HEK293 (cell line): Measurements from ENCODE around the gene BCKDHA.

Experiments used
- EGR2 ChIP-seq: fragments of 450-650 bp; formaldehyde crosslinking; IDR thresholded peaks from 2 replicates; pipeline ENCODE4 v1.5.1; 2016; ENCODE audit warnings: low read depth, missing biosample characterization, missing genetic modification characterization
- KLF10 ChIP-seq: fragments of 450-650 bp; IDR thresholded peaks from 2 replicates; pipeline ENCODE4 v1.5.1; 2018; ENCODE audit warnings: missing biosample characterization, mild to moderate bottlenecking, missing genetic modification characterization
- KLF7 ChIP-seq: fragments of 450-650 bp; formaldehyde crosslinking; IDR thresholded peaks from 2 replicates; pipeline ENCODE4 v1.5.1; 2016; ENCODE audit warnings: missing biosample characterization, missing genetic modification characterization, borderline replicate concordance
- KLF8 ChIP-seq: fragments of 450-650 bp; formaldehyde crosslinking; IDR thresholded peaks from 2 replicates; pipeline ENCODE4 v1.5.1; 2016; ENCODE audit warnings: missing biosample characterization, missing genetic modification characterization
- MZF1 ChIP-seq: fragments of 450-650 bp; formaldehyde crosslinking; IDR thresholded peaks from 2 replicates; pipeline ENCODE4 v1.5.1; 2017; ENCODE audit warnings: missing biosample characterization, missing genetic modification characterization, borderline replicate concordance
- PRDM1 ChIP-seq: fragments of 450-650 bp; formaldehyde crosslinking; IDR thresholded peaks from 2 replicates; pipeline ENCODE4; 2016; ENCODE audit warnings: missing biosample characterization, missing genetic modification characterization
- SCRT2 ChIP-seq: fragments of 450-650 bp; formaldehyde crosslinking; IDR thresholded peaks from 2 replicates; pipeline ENCODE4 v1.5.1; 2016; ENCODE audit warnings: missing biosample characterization, missing genetic modification characterization
- TCF7L2 ChIP-seq: IDR thresholded peaks from 2 replicates; pipeline ENCODE4 v1.6.1; 2011; ENCODE audit warnings: low read depth, mild to moderate bottlenecking, inconsistent platforms, low read length, moderate library complexity, borderline replicate concordance
- ZBTB10 ChIP-seq: fragments of 450-650 bp; formaldehyde crosslinking; IDR thresholded peaks from 2 replicates; pipeline ENCODE4 v1.5.1; 2016; ENCODE audit warnings: missing biosample characterization, missing genetic modification characterization
- ZBTB11 ChIP-seq: fragments of 450-650 bp; formaldehyde crosslinking; conservative IDR thresholded peaks from 2 replicates; pipeline ENCODE4 v1.5.1; 2016; ENCODE audit warnings: low read depth, missing biosample characterization, missing genetic modification characterization
- ZBTB49 ChIP-seq: fragments of 450-650 bp; formaldehyde crosslinking; IDR thresholded peaks from 2 replicates; pipeline ENCODE4 v1.5.1; 2016; ENCODE audit warnings: missing biosample characterization, missing genetic modification characterization, low read depth
- ZFP3 ChIP-seq: fragments of 450-650 bp; formaldehyde crosslinking; IDR thresholded peaks from 2 replicates; pipeline ENCODE4 v1.5.1; 2016; ENCODE audit warnings: low read depth, missing biosample characterization, missing genetic modification characterization
- ZFP37 ChIP-seq: fragments of 450-650 bp; formaldehyde crosslinking; IDR thresholded peaks from 2 replicates; pipeline ENCODE4 v1.5.1; 2016; ENCODE audit warnings: missing biosample characterization, missing genetic modification characterization
- ZFP69B ChIP-seq: fragments of 450-650 bp; formaldehyde crosslinking; IDR thresholded peaks from 2 replicates; pipeline ENCODE4 v1.5.1; 2016; ENCODE audit warnings: missing biosample characterization, missing genetic modification characterization
- ZNF10 ChIP-seq: fragments of 450-650 bp; formaldehyde crosslinking; IDR thresholded peaks from 2 replicates; pipeline ENCODE4 v1.5.1; 2017; ENCODE audit warnings: missing biosample characterization, missing genetic modification characterization
- ZNF140 ChIP-seq: fragments of 450-650 bp; formaldehyde crosslinking; IDR thresholded peaks from 2 replicates; pipeline ENCODE4 v1.5.1; 2016; ENCODE audit warnings: missing biosample characterization, missing genetic modification characterization
- ZNF280D ChIP-seq: fragments of 450-650 bp; formaldehyde crosslinking; IDR thresholded peaks from 2 replicates; pipeline ENCODE4 v1.5.1; 2016; ENCODE audit warnings: missing biosample characterization, missing genetic modification characterization
- ZNF302 ChIP-seq: fragments of 450-650 bp; formaldehyde crosslinking; IDR thresholded peaks from 2 replicates; pipeline ENCODE4 v1.5.1; 2016; ENCODE audit warnings: missing biosample characterization, missing genetic modification characterization, low read depth
- ZNF366 ChIP-seq: fragments of 450-650 bp; formaldehyde crosslinking; conservative IDR thresholded peaks from 2 replicates; pipeline ENCODE4 v1.5.1; 2016; ENCODE audit warnings: missing biosample characterization, missing genetic modification characterization
- ZNF391 ChIP-seq: fragments of 450-650 bp; formaldehyde crosslinking; IDR thresholded peaks from 2 replicates; pipeline ENCODE4 v1.5.1; 2016; ENCODE audit warnings: low read depth, missing biosample characterization, missing genetic modification characterization, borderline replicate concordance
- ZNF426 ChIP-seq: fragments of 450-650 bp; formaldehyde crosslinking; IDR thresholded peaks from 2 replicates; pipeline ENCODE4 v1.5.1; 2017; ENCODE audit warnings: missing biosample characterization, missing genetic modification characterization, mild to moderate bottlenecking, inconsistent platforms, moderate library complexity
- ZNF488 ChIP-seq: fragments of 450-650 bp; formaldehyde crosslinking; IDR thresholded peaks from 2 replicates; pipeline ENCODE4 v1.5.1; 2016; ENCODE audit warnings: missing biosample characterization, missing genetic modification characterization
- ZNF585B ChIP-seq: fragments of 450-650 bp; formaldehyde crosslinking; IDR thresholded peaks from 2 replicates; pipeline ENCODE4 v1.5.1; 2016; ENCODE audit warnings: missing biosample characterization, missing genetic modification characterization
- ZNF677 ChIP-seq: fragments of 450-650 bp; IDR thresholded peaks from 2 replicates; pipeline ENCODE4 v1.5.0; 2018; ENCODE audit warnings: missing biosample characterization, mild to moderate bottlenecking, missing genetic modification characterization, moderate library complexity
- ZSCAN18 ChIP-seq: fragments of 450-650 bp; formaldehyde crosslinking; IDR thresholded peaks from 2 replicates; pipeline ENCODE4 v1.5.1; 2016; ENCODE audit warnings: missing biosample characterization, missing genetic modification characterization

The BCKDHA gene

GRCh38 chr19:41449079-41449864, 51.7 kb downstream of the BCKDHA start (continued):
- TF ChIP-seq ZNF302 (tag by site-specific recombination) (no peak), ZNF677 (tag by site-specific recombination) (no peak), ZFP3 (tag by site-specific recombination) (no peak), ZFP37 (peak; percentile 68; the same call in 1 of the 2 replicates), TCF7L2 (no peak), PRDM1 (tag by site-specific recombination) (no peak), SCRT2 (tag by site-specific recombination) (no peak), KLF10 (no peak), EGR2 (tag by site-specific recombination) (no peak; the same call in 1 of the 2 replicates), KLF7 (tag by site-specific recombination) (no peak), MZF1 (peak; percentile 58), ZBTB10 (tag by site-specific recombination) (0 out of 2 replicates have a peak, but pooled peaks have one; percentile 18), ZNF426 (no peak), ZBTB11 (tag by site-specific recombination) (no peak), ZSCAN18 (tag by site-specific recombination) (no peak), ZNF280D (tag by site-specific recombination) (no peak), ZBTB49 (tag by site-specific recombination) (no peak), ZNF488 (no peak), ZNF585B (tag by site-specific recombination) (no peak), ZNF391 (tag by site-specific recombination) (no peak; the same call in 1 of the 2 replicates), KLF8 (peak; percentile 54; the same call in 1 of the 2 replicates), ZFP69B (tag by site-specific recombination) (0 out of 2 replicates have a peak, but pooled peaks have one; percentile 33), ZNF140 (tag by site-specific recombination) (no peak), ZNF10 (tag by site-specific recombination) (no peak), ZNF366 (tag by site-specific recombination) (no peak)
